Gastrocnemius medialis (tissue), 4 donors: ENCODE measurements around the gene OPCML. TPM values are rescaled to one million over a fixed set of nuclear protein-coding genes. Genes with fewer than 3 reads are reported as not detected.
A peak's percentile ranks its signal among the peaks of the same experiment; 100 is the strongest.

ENCODE experiments used
- ATAC-seq, 2 donors: fragments of 150-250 bp; one replicate each; pipeline ENCODE4 v1.9.1; 2016
- DNase-seq, 2 donors: peaks; one replicate each; pipeline ENCODE4 v3.0.0-alpha.2; 2019
- H3K27ac ChIP-seq, 4 donors: fragments of 200-600 bp; sonication (generic); 1 replicate in 1 of 4; 2 replicates in 3 of 4; pipeline ENCODE4 v1.5.1; 2016 to 2018; ENCODE audit warnings: mild to moderate bottlenecking in 2 of 4, moderate library complexity in 1 of 4
- H3K27me3 ChIP-seq, 3 donors: fragments of 200-600 bp; sonication (generic) in 2 of 3; 1 replicate in 1 of 3; 2 replicates in 2 of 3; pipeline versions ENCODE4 v1.5.1 to v1.6.0; 2016 to 2019; ENCODE audit warnings: mild to moderate bottlenecking in 1 of 3, moderate library complexity in 1 of 3
- H3K36me3 ChIP-seq, 2 donors: fragments of 200-600 bp; sonication (generic) in 1 of 2; one replicate each; pipeline ENCODE4 v1.5.1; 2017 to 2018
- H3K4me1 ChIP-seq, 2 donors: fragments of 200-600 bp; sonication (generic) in 1 of 2; one replicate each; pipeline ENCODE4 v1.5.1; 2016 to 2017; ENCODE audit warnings: mild to moderate bottlenecking in 2 of 2
- H3K4me3 ChIP-seq, 4 donors: fragments of 200-600 bp; sonication (generic) in 3 of 4; 1 replicate in 1 of 4; 2 replicates in 3 of 4; pipeline ENCODE4 v1.5.1; 2016 to 2019; ENCODE audit warnings: mild to moderate bottlenecking in 2 of 4
- H3K9me3 ChIP-seq, 3 donors: fragments of 200-600 bp; sonication (generic) in 2 of 3; 1 replicate in 1 of 3; 2 replicates in 2 of 3; pipeline ENCODE4 v1.5.1; 2016 to 2019
- CTCF ChIP-seq, 5 experiments: fragments of 450-650 bp in 3 of 5; fragments of 200-600 bp in 2 of 5; sonication (generic) in 2 of 5; IDR thresholded peaks in 4 of 5; conservative IDR thresholded peaks in 1 of 5; 1 replicate in 4 of 5; 2 replicates in 1 of 5; pipeline ENCODE4 v1.5.1; 2016 to 2019; ENCODE audit warnings: antibody characterized with exemption in 5 of 5, mild to moderate bottlenecking in 3 of 5, moderate library complexity in 3 of 5
- POLR2A ChIP-seq, 2 donors: fragments of 450-650 bp; IDR thresholded peaks; one replicate each; pipeline ENCODE4 v1.6.1; 2017; ENCODE audit warnings: antibody characterized with exemption in 2 of 2, mild to moderate bottlenecking in 2 of 2, moderate library complexity in 2 of 2
- in situ Hi-C, 4 donors: fragments of 200-750 bp; cut with MboI; loops; one replicate each; pipeline versions ENCODE4 v1.15.0 to v1.8.0; 2017; ENCODE audit warnings: low sequenced_read_pairs in 4 of 4
- intact Hi-C: fragments of 100-400 bp; cut with DNase I; formaldehyde crosslinking; loops from one replicate; pipeline ENCODE4 v1.15.1; 2023; ENCODE audit warnings: low total_unique reads
- total RNA-seq, 4 donors: library from RNA; depleted of rRNA; stranded (reverse); fragments of >200 nt; gene quantifications; one replicate each; pipeline versions ENCODE4 v1.1.0 to v1.2.3, GENCODE V29; 2016

Gene OPCML
- total RNA-seq, 4 donors from 2014 or later, result not detected

GRCh38 chr11:133168016-133168415 lies 364.3 kb downstream of the OPCML start:
- H3K4me3 ChIP-seq, result no peak overlapping the region
- ATAC-seq (no peak), DNase-seq (no peak)
- TF ChIP-seq POLR2A (IDR thresholded peaks at IDR 0.05) (no peak), CTCF (IDR thresholded peaks at IDR 0.05 in 4 of 5, conservative IDR thresholded peaks at IDR 0.05 in 1 of 5) (no peak)
- H3K36me3 ChIP-seq, result no peaks in the 10 kb centered on the region
- H3K9me3 ChIP-seq, result no peaks in the 10 kb centered on the region
- H3K4me1 ChIP-seq, result no peaks in the 10 kb centered on the region
- intact Hi-C loops, result no loop called here
- in situ Hi-C loops, result no loop called here
- no peak overlapping the region for H3K27ac ChIP-seq
- peaks cover 0 to 4% (median 0%) of the 10 kb centered on the region in 3 donors for H3K27me3 ChIP-seq

GRCh38 chr11:133166662-133167061 lies 365.6 kb downstream of the OPCML start:
- intact Hi-C loops (no loop called here), in situ Hi-C loops (no loop called here)
- no peak for TF ChIP-seq CTCF (IDR thresholded peaks at IDR 0.05 in 4 of 5, conservative IDR thresholded peaks at IDR 0.05 in 1 of 5)
- TF ChIP-seq POLR2A (IDR thresholded peaks at IDR 0.05), result no peak
- Histone ChIP-seq H3K27ac (no peak overlapping the region), H3K4me1 (no peaks in the 10 kb centered on the region), H3K4me3 (no peak overlapping the region), H3K27me3 (peaks cover 0 to 4% (median 0%) of the 10 kb centered on the region in 3 donors), H3K9me3 (no peaks in the 10 kb centered on the region), H3K36me3 (no peaks in the 10 kb centered on the region)
- ATAC-seq (no peak), DNase-seq (no peak)

GRCh38 chr11:133164986-133165385 lies 367.3 kb downstream of the OPCML start:
- Histone ChIP-seq H3K4me3 (no peak overlapping the region), H3K36me3 (no peaks in the 10 kb centered on the region), H3K9me3 (no peaks in the 10 kb centered on the region), H3K4me1 (no peaks in the 10 kb centered on the region), H3K27me3 (peaks cover 0 to 4% (median 0%) of the 10 kb centered on the region in 3 donors), H3K27ac (no peak overlapping the region)
- in situ Hi-C loops, result no loop called here
- DNase-seq, result no peak
- ATAC-seq, result no peak
- no peak for TF ChIP-seq CTCF (IDR thresholded peaks at IDR 0.05 in 4 of 5, conservative IDR thresholded peaks at IDR 0.05 in 1 of 5)
- intact Hi-C loops, result no loop called here

GRCh38 chr11:133163463-133164419 lies 368.6 kb downstream of the OPCML start:
- in situ Hi-C loops, result no loop called here
- intact Hi-C loops, result no loop called here

More at GRCh38 chr11:133163463-133164419, 368.6 kb downstream of the OPCML start:
- Histone ChIP-seq H3K27me3 (peaks cover 0 to 4% (median 0%) of the 10 kb centered on the region in 3 donors), H3K4me3 (no peak overlapping the region), H3K4me1 (no peaks in the 10 kb centered on the region), H3K36me3 (no peaks in the 10 kb centered on the region), H3K27ac (no peak overlapping the region), H3K9me3 (no peaks in the 10 kb centered on the region)
- no peak for TF ChIP-seq POLR2A (IDR thresholded peaks at IDR 0.05)
- peak in 2 of 5 experiments; percentile 57 to 63 for TF ChIP-seq CTCF (IDR thresholded peaks at IDR 0.05 in 4 of 5, conservative IDR thresholded peaks at IDR 0.05 in 1 of 5)
- DNase-seq, result no peak
- ATAC-seq, result peak in 1 of 2 donors; percentile 50
